ENCODE data around the gene PLCD3. TPM values are rescaled to one million over a fixed set of nuclear protein-coding genes. Genes with fewer than 3 reads are reported as not detected.

PLCD3 gene
- total and polyA plus RNA-seq, 2 of the 13 experiments (the other 11 are each of a cell fraction or from before 2014, with no cell fraction given), result 11.3 to 39.1 TPM

- TF ChIP-seq E2F2 (CRISPR knock-in tag; IDR thresholded peaks at IDR 0.05; ENCODE audit: borderline replicate concordance) (no peak), TFAP4 (IDR thresholded peaks at IDR 0.05; ENCODE audit: borderline replicate concordance, low read depth) (no peak), ERF (CRISPR knock-in tag; IDR thresholded peaks at IDR 0.05) (no peak), REPIN1 (CRISPR knock-in tag; IDR thresholded peaks at IDR 0.05; ENCODE audit: borderline replicate concordance, low read depth) (no peak; the same call in 1 of the 2 replicates), KLF15 (CRISPR knock-in tag; IDR thresholded peaks at IDR 0.05; ENCODE audit: borderline replicate concordance) (no peak), ZNF703 (CRISPR knock-in tag; IDR thresholded peaks at IDR 0.05; ENCODE audit: borderline replicate concordance) (no peak), BCL6 (CRISPR knock-in tag; IDR thresholded peaks at IDR 0.05) (no peak; the same call in 1 of the 2 replicates), ATF1 (CRISPR knock-in tag; IDR thresholded peaks at IDR 0.05) (no peak), KAT2B (IDR thresholded peaks at IDR 0.05; ENCODE audit: borderline replicate concordance, low read depth, low read length) (no peak), HOXA3 (CRISPR knock-in tag; IDR thresholded peaks at IDR 0.05) (peak; percentile 26; the same call in 1 of the 2 replicates), CBX2 (IDR thresholded peaks at IDR 0.05; ENCODE audit: low read depth, low read length) (no peak), CBX2 (CRISPR knock-in tag; IDR thresholded peaks at IDR 0.05; ENCODE audit: low read depth) (0 out of 2 replicates have a peak, but pooled peaks have one; percentile 38), MAFF (IDR thresholded peaks at IDR 0.05; ENCODE audit: low read depth, low read length) (no peak), PBX2 (CRISPR knock-in tag; IDR thresholded peaks at IDR 0.05) (no peak), TFE3 (CRISPR knock-in tag; IDR thresholded peaks at IDR 0.05) (no peak), FOSL2 (CRISPR knock-in tag; IDR thresholded peaks at IDR 0.05) (no peak), ZNF343 (CRISPR knock-in tag; IDR thresholded peaks at IDR 0.05) (no peak; the same call in 1 of the 2 replicates), PLSCR1 (CRISPR knock-in tag; IDR thresholded peaks at IDR 0.05; ENCODE audit: borderline replicate concordance) (no peak), ZNF510 (CRISPR knock-in tag; IDR thresholded peaks at IDR 0.05; ENCODE audit: low read depth) (no peak), ZFP90 (CRISPR knock-in tag; IDR thresholded peaks at IDR 0.05; ENCODE audit: borderline replicate concordance) (no peak), DBP (CRISPR knock-in tag; IDR thresholded peaks at IDR 0.05; ENCODE audit: not compliant biosample characterization) (no peak), ZNF256 (CRISPR knock-in tag; conservative IDR thresholded peaks at IDR 0.05) (0 out of 2 replicates have a peak, but pooled peaks have one; percentile 24)
Observed at GRCh38 chr17:45162025-45162687, 29.8 kb upstream of the PLCD3 start (continued).
